GOT3 (cell line): ENCODE measurements around the gene RASA3.

ENCODE experiments used
- DNase-seq: peaks from one replicate; lab custom pipeline; 2025; ENCODE audit warnings: mixed read lengths; lab: John Stamatoyannopoulos, UW

The RASA3 gene

GRCh38 chr13:114067381-114067885, 65.0 kb downstream of the RASA3 start:
- no peak for DNase-seq

GRCh38 chr13:114066956-114067355, 65.5 kb downstream of the RASA3 start:
- DNase-seq, result no peak

DNA sequence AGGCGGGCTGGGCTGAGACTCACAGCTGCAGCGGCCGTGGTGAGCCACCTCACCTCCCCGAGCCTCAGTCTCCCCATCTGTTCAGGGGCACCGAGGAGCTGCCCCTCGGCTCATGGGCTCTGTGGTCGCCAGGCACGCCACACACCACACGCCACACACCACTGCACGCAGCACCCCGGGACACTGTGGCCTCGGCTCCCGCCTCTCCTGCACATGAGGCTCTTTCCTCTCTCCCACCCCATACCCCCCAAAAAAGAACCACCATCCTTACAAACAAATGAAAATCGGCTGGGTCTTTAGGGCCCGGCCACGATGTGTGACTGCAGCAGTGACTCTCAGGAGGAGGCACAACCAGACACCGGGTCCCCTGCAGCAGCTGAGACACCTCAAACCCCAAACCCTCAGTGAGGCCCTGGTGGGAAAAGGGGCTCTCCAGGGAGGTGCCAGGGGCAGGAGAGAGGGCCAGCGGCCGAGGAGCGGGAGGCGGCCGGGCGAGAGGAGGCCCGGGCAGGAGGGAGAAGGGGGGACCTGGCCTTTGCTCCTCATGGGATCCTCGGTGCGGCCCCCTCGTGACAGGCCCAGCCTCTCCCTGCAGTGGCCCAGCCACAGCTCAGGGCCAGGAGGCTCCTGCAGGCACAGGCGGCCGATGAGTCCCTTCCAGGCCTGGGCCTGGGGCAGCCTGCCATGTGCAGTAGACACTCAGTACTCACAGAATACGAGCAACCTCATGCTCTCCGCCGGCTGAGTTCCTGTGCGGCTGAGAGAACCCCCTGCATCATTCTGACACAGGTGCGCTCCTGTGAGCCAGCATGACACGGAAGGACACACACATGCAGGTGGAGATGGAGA, 66.3 kb downstream of the RASA3 start:
- DNase-seq, result no peak

DNA sequence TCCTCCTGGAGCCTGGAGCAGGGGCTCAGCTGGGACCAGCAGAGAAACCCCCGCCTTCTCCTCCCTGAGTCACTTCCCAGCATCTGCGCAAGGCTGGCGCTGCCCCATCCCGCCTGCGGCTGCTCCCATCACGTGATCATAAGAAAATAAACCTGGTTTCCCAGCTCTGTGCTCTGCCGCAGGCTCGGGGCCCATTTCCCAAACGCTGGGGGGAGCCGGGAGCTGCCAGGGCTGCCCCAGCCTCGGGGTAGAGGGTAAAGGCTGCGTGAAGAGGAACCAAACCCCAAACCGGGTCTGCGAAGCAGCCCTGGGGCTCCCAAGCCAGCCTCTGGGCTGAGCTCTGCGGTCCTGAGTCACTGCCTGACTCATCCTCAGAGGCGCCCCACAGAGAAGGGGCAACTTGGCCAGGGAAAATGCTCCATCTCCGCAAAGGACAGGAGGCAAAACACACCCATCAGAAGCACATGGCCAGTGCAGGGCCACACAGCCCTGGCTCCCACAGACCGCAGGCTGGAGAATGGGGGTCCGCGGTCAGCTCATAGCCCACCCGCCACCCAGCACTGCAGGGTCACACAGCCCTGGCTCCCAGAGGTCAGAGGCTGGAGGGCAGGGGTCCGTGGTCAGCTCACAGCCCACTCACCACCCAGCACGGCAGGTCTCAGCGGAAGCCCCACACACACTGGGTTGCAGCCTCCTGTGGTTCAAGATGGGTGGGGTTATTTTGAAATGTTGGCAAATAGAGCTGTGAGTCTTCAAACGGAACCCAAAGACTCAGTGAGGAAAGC, 67.1 kb downstream of the RASA3 start:
- peak; percentile 90 for DNase-seq

- DNase-seq, result no peak
These were observed 67.8 kb downstream of the RASA3 start for GRCh38 chr13:114064450-114065140.

- no peak for DNase-seq
These were observed 68.6 kb downstream of the RASA3 start for GRCh38 chr13:114063545-114064449.

- DNase-seq, result no peak
These were observed 69.7 kb downstream of the RASA3 start for GRCh38 chr13:114062754-114063153.

DNA sequence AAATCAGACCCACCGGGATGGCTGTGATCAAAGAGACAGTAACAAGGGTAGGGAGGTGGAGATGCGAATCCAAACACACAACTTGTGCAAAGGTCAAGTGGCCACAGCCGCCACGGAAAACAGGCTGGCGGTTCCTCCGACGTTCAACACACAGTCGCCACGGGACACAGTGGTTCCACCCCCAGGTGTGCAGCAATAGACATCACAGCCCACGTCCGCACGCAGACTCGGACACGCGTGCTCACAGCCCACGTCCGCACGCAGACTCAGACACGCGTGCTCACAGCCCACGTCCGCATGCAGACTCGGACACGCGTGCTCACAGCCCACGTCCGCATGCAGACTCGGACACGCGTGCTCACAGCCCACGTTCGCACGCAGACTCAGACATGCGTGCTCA, 70.1 kb downstream of the RASA3 start:
- no peak for DNase-seq

DNA sequence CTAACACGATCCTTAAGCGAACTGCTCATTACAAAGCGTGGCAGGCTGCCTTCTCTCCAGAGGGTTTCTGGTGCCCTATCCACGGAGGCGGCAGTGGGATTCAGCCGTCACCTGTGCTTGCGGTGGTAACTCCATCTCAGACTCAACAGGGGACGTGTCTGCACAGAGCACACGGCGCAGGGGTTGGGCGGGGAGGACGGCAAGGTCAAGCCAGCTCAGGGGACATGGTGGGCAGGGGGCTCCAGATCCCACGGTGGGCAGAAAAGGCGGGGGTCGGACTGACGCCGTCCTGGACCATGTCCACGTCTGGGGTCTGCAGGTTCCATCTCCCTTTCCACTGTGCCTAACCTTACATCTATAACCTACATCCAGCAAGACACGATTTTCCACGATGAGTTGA, 70.7 kb downstream of the RASA3 start:
- no peak for DNase-seq

- DNase-seq, result no peak
These were observed 71.4 kb downstream of the RASA3 start for GRCh38 chr13:114061047-114061446.

DNA sequence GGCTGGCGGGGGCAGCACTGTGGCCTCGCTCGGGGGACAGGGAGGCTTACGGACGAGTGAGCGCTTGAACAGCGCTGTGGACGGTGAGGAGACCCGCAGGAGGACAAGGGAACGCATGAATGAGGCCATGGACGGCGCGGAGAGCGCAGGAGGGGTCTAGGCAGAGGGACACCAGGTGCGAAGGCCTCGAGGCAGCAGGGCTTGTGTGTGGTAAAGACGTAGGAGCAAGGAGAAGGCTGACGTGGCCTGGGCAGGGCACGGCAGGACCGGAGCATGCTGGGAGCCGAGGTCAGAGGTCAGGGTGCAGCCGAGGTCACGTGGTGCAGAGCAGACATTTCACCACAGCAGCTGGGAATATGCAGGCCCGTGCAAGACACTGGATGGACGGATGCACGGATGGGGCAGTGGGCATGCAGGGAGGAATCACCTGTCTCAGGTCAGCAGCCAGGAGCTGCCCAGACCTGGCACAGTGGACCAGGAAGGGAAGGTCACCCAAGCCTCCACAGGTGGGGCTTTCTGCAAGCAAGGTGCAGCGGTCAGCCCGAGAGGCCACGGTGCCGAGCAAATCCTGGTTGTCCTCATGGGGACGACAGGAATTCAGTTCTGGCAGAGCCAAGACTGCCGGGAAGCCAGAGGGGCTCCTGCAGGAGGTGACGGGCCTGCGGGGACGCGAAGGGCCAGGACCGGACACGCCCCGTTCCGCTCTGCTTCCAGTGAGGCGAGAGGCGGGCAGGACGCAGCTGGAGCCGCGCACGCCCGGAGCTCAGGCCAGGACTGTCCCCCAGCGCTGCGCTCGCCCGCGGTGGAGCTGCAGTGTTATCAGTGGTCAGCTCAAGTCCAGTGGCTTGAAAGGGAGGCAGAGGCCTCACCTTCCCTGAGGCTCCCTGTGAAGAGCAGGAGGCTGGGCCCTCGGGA, 72.2 kb downstream of the RASA3 start:
- DNase-seq, result no peak

- no peak for DNase-seq
These were observed 73.0 kb downstream of the RASA3 start for GRCh38 chr13:114059428-114059827.

GRCh38 chr13:114058051-114058867, 74.2 kb downstream of the RASA3 start:
- no peak for DNase-seq

GRCh38 chr13:114057166-114058050, 75.0 kb downstream of the RASA3 start:
- no peak for DNase-seq

DNA sequence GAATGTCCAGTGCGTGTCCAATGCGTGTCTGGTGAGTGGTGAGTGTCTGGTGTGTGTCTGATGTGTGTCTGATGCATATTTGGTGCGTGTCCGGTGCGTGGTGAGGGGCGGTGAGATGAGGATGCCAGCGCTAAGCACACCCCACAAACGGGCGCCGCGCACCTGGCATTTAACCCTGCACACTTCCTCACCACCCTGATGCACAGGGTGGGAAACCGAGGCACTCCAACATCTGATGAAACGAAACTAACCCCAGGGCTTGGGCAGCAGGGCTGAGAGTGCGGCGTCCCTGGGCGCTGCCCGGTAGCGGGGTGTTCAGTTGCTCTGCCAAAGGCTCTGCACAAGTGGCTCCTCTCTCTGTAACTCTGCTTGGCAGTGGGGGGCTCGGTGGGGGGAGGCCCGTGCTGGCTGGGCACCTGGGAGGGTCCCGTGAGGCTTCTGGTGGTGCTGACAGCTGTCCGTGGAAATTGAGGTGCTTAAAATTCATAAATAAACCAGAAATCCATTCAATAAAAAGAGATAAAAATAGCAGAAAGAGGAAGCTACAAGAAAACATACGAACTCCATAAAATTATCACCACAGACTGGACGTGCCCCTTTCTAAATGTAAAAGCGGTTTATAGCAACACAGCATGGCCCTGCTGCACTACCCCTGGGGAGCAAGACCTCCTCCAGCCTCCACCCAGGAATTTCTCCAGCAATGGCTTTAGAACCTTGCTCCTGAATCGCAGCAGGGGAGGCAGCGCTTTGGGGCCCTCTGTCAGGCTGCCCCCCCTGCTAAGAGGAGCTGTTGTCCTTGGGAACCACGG, 76.0 kb downstream of the RASA3 start:
- no peak for DNase-seq

DNA sequence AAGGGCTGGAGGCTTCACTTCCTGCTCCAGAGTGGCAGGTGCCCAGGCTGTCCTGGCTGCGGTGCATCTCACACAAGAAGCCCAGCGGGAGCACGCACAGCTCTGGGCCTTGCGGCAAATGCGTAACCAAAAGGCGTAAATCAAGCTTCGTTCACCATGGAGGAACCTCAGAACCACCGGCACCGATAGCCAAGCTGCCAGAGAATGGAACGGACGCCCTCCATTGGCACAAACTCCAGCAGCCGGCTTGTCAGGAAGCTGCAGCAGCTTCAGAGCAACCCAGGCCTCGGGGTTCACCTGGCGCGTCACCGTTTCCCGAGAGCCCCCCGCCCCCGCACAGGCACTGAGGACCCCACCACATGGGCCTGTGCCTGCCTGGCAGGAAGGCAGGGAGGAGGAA, 76.7 kb downstream of the RASA3 start:
- DNase-seq, result no peak

GRCh38 chr13:114054830-114055439, 77.5 kb downstream of the RASA3 start:
- no peak for DNase-seq
